Measurements from ENCODE around the gene EFCAB12. TPM values are rescaled to one million over a fixed set of nuclear protein-coding genes. Genes with fewer than 3 reads are reported as not detected.

EFCAB12 gene
- total and polyA plus RNA-seq, 2 donors from 2014 or later: 1.2 to 3.5 TPM

DNA sequence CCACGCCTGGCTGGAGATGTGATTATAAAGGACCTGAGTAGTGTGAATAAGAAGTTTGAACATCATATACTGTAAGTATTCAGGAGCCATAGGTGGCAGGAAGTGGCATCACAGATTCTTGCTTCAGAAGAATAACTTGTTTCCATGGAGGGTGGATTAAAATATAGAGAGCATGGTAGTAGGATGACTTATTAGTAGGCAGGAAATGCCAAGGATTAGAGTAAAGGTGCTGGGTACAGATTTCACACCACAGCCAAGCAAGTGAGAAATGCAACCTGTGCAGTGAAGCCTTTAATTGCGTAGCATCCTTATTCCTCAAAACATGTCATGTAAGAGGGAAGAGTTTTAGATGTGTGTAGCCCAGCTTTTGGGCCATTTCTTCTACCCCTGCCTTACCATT lies 42.4 kb upstream of the EFCAB12 start:
- no peak for FAIRE-seq
- Histone ChIP-seq H3K9ac (ENCODE audit: low read length in 3 of 3) (no peak overlapping the region), H3K9me3 (ENCODE audit: control insufficient read depth in 2 of 3, insufficient read depth in 1 of 3, low read length in 3 of 3) (no peaks in the 10 kb centered on the region), H3K27ac (ENCODE audit: low read depth in 2 of 2, low read length in 2 of 2) (no peak overlapping the region), H3K27me3 (ENCODE audit: control insufficient read depth, insufficient read depth, low read length) (no peaks in the 10 kb centered on the region), H3K4me1 (ENCODE audit: control insufficient read depth in 2 of 3, insufficient read depth in 2 of 3, low read depth in 1 of 3, low read length in 3 of 3) (peaks cover 0 to 4% (median 0%) of the 10 kb centered on the region in 3 donors), H3K36me3 (ENCODE audit: control insufficient read depth in 2 of 3, insufficient read depth in 3 of 3, low read length in 3 of 3) (peaks cover 0 to 12% (median 8%) of the 10 kb centered on the region in 3 donors), H3K4me3 (ENCODE audit: low read length in 3 of 3) (no peak overlapping the region)
- TF ChIP-seq, protein P1, sequence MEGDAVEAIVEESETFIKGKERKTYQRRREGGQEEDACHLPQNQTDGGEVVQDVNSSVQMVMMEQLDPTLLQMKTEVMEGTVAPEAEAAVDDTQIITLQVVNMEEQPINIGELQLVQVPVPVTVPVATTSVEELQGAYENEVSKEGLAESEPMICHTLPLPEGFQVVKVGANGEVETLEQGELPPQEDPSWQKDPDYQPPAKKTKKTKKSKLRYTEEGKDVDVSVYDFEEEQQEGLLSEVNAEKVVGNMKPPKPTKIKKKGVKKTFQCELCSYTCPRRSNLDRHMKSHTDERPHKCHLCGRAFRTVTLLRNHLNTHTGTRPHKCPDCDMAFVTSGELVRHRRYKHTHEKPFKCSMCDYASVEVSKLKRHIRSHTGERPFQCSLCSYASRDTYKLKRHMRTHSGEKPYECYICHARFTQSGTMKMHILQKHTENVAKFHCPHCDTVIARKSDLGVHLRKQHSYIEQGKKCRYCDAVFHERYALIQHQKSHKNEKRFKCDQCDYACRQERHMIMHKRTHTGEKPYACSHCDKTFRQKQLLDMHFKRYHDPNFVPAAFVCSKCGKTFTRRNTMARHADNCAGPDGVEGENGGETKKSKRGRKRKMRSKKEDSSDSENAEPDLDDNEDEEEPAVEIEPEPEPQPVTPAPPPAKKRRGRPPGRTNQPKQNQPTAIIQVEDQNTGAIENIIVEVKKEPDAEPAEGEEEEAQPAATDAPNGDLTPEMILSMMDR (IDR thresholded peaks at IDR 0.05; ENCODE audit: borderline replicate concordance, extremely low read depth, insufficient read depth): no peak
- no peak for DNase-seq
- intact Hi-C loops (cut with DNase I): no loop called here

DNA sequence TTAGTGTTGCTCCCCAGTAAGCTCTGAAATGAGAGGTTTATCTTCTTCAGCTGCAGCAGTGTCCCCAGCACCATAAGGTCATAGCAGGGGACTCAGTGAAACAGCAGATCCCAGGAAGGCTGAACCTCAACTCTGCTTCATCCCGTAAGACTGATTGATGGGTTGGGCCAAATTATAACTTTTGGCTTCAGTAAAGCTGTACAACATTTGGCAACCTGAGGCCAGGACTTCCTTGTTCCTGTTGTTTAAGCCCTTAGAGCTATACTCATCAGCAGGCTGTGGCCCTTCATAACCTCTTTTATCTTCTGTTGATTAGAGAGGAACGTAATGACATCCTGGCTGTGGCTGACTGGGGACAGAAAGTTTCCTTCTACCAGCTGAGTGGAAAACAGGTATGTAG lies 40.6 kb upstream of the EFCAB12 start:
- H3K36me3 ChIP-seq (ENCODE audit: control insufficient read depth in 2 of 3, insufficient read depth in 3 of 3, low read length in 3 of 3): peaks cover under 1 to 12% (median 8%) of the 10 kb centered on the region in 3 donors
- FAIRE-seq (no peak), DNase-seq (no peak)
- H3K9me3 ChIP-seq (ENCODE audit: control insufficient read depth in 2 of 3, insufficient read depth in 1 of 3, low read length in 3 of 3): no peaks in the 10 kb centered on the region
- no peak overlapping the region for H3K4me3 ChIP-seq (ENCODE audit: low read length in 3 of 3)
- H3K27me3 ChIP-seq (ENCODE audit: control insufficient read depth, insufficient read depth, low read length): no peaks in the 10 kb centered on the region
- no peak overlapping the region for H3K27ac ChIP-seq (ENCODE audit: low read depth in 2 of 2, low read length in 2 of 2)
- H3K9ac ChIP-seq (ENCODE audit: low read length in 3 of 3): no peak overlapping the region
- intact Hi-C loops (cut with DNase I): no loop called here
- H3K4me1 ChIP-seq (ENCODE audit: control insufficient read depth in 2 of 3, insufficient read depth in 2 of 3, low read depth in 1 of 3, low read length in 3 of 3): peaks cover 0 to 4% (median 0%) of the 10 kb centered on the region in 3 donors
- TF ChIP-seq, protein P1 (IDR thresholded peaks at IDR 0.05; ENCODE audit: borderline replicate concordance, extremely low read depth, insufficient read depth): no peak

DNA sequence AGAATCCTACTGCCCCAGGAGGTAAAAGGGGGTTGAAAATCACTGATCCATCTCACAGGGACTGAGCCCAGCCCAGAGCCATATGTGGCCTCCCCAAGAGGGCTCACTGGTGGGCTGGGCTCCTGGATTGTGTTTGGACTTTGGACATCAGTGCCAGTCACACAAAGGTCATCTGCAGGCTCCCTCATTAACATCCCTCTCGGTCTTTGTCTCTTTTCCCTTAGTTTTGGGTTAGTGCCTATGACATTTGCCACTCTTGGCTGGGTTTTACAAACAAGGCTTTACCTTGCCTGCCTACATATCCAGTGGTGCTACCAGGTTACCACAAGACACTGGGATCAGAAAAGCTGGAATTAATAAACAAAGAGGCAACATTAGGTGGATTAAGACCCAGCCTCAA lies 39.5 kb upstream of the EFCAB12 start:
- no peak overlapping the region for H3K27ac ChIP-seq (ENCODE audit: low read depth in 2 of 2, low read length in 2 of 2)
- FAIRE-seq (no peak), DNase-seq (no peak)
- no peaks in the 10 kb centered on the region for H3K9me3 ChIP-seq (ENCODE audit: control insufficient read depth in 2 of 3, insufficient read depth in 1 of 3, low read length in 3 of 3)
- H3K9ac ChIP-seq (ENCODE audit: low read length in 3 of 3): no peak overlapping the region
- no peaks in the 10 kb centered on the region for H3K27me3 ChIP-seq (ENCODE audit: control insufficient read depth, insufficient read depth, low read length)
- H3K36me3 ChIP-seq (ENCODE audit: control insufficient read depth in 2 of 3, insufficient read depth in 3 of 3, low read length in 3 of 3): peaks cover 2 to 14% (median 12%) of the 10 kb centered on the region in 3 donors
- H3K4me1 ChIP-seq (ENCODE audit: control insufficient read depth in 2 of 3, insufficient read depth in 2 of 3, low read depth in 1 of 3, low read length in 3 of 3): peaks cover 0 to 4% (median 0%) of the 10 kb centered on the region in 3 donors
- no peak overlapping the region for H3K4me3 ChIP-seq (ENCODE audit: low read length in 3 of 3)
- TF ChIP-seq, protein P1 (IDR thresholded peaks at IDR 0.05; ENCODE audit: borderline replicate concordance, extremely low read depth, insufficient read depth): no peak
- intact Hi-C loops (cut with DNase I): no loop called here

DNA sequence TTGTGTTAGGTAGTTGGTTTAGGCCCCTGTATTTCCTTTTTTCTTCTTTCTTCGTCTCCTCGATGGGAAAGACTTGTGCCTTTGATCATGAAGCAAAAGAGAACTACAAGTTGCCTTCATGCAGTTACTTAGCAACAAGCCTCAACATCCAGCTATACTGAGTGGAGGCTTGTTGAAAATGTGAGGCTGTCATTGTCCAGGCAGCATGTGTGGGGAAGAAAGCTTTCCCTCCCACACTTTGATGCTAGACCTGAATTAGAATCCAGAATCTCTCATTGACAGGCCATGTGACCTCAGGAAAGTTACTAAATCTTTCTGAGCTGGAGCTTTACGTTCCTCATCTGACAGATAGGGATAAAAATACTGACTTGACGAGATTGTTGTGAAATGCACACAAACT lies 35.3 kb upstream of the EFCAB12 start:
- no peak overlapping the region for H3K9ac ChIP-seq (ENCODE audit: low read length in 3 of 3)
- no peaks in the 10 kb centered on the region for H3K9me3 ChIP-seq (ENCODE audit: control insufficient read depth in 2 of 3, insufficient read depth in 1 of 3, low read length in 3 of 3)
- peaks cover 4 to 9% (median 6%) of the 10 kb centered on the region in 3 donors for H3K36me3 ChIP-seq (ENCODE audit: control insufficient read depth in 2 of 3, insufficient read depth in 3 of 3, low read length in 3 of 3)
- intact Hi-C loops (cut with DNase I): no loop called here
- no peak overlapping the region for H3K27ac ChIP-seq (ENCODE audit: low read depth in 2 of 2, low read length in 2 of 2)
- no peak for FAIRE-seq
- no peak for DNase-seq
- no peak overlapping the region for H3K4me3 ChIP-seq (ENCODE audit: low read length in 3 of 3)
- peaks cover 0 to 4% (median 0%) of the 10 kb centered on the region in 3 donors for H3K4me1 ChIP-seq (ENCODE audit: control insufficient read depth in 2 of 3, insufficient read depth in 2 of 3, low read depth in 1 of 3, low read length in 3 of 3)
- TF ChIP-seq, protein P1 (IDR thresholded peaks at IDR 0.05; ENCODE audit: borderline replicate concordance, extremely low read depth, insufficient read depth): no peak
- no peaks in the 10 kb centered on the region for H3K27me3 ChIP-seq (ENCODE audit: control insufficient read depth, insufficient read depth, low read length)

All from kidney (tissue), 14 donors.